Measurements from ENCODE around the gene STXBP1. TPM values are rescaled to one million over a fixed set of nuclear protein-coding genes. Genes with fewer than 3 reads are reported as not detected.

Gene STXBP1
- total RNA-seq, 1 donor from 2014 or later: 12.0 TPM

GRCh38 chr9:127724012-127724411 lies 111.9 kb downstream of the STXBP1 start:
- no peak overlapping the region for H3K27ac Mint-ChIP-seq
- Histone ChIP-seq H3K4me1 (no peaks in the 10 kb centered on the region), H3K79me2 (ENCODE audit: low read depth) (no peaks in the 10 kb centered on the region), H3K9me3 (ENCODE audit: low read depth) (no peaks in the 10 kb centered on the region), H2AFZ (replicated peaks) (peak overlapping the region; percentile 83), H4K20me1 (ENCODE audit: low read depth) (no peaks in the 10 kb centered on the region), H3K4me2 (no peak overlapping the region), H3K4me3 (no peak overlapping the region), H3K27ac (no peak overlapping the region), H3K27me3 (no peaks in the 10 kb centered on the region), H3K9ac (no peak overlapping the region), H3F3A (ENCODE audit: low read depth) (peaks cover 7% of the 10 kb centered on the region), H3K36me3 (no peaks in the 10 kb centered on the region)
- DNase-seq (ENCODE audit: low spot score): no peak
- H3K36me3 Mint-ChIP-seq: no peaks in the 10 kb centered on the region
- TF ChIP-seq, protein P1, sequence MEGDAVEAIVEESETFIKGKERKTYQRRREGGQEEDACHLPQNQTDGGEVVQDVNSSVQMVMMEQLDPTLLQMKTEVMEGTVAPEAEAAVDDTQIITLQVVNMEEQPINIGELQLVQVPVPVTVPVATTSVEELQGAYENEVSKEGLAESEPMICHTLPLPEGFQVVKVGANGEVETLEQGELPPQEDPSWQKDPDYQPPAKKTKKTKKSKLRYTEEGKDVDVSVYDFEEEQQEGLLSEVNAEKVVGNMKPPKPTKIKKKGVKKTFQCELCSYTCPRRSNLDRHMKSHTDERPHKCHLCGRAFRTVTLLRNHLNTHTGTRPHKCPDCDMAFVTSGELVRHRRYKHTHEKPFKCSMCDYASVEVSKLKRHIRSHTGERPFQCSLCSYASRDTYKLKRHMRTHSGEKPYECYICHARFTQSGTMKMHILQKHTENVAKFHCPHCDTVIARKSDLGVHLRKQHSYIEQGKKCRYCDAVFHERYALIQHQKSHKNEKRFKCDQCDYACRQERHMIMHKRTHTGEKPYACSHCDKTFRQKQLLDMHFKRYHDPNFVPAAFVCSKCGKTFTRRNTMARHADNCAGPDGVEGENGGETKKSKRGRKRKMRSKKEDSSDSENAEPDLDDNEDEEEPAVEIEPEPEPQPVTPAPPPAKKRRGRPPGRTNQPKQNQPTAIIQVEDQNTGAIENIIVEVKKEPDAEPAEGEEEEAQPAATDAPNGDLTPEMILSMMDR (IDR thresholded peaks at IDR 0.05): no peak
- TF ChIP-seq EZH2 (IDR thresholded peaks at IDR 0.05): no peak
- H3K4me3 Mint-ChIP-seq: no peak overlapping the region
- H3K9me3 Mint-ChIP-seq: no peaks in the 10 kb centered on the region
- no peaks in the 10 kb centered on the region for H3K4me1 Mint-ChIP-seq
- H3K27me3 Mint-ChIP-seq (ENCODE audit: insufficient read depth, low read depth): peaks cover 7% of the 10 kb centered on the region

- H3K9me3 Mint-ChIP-seq: no peaks in the 10 kb centered on the region
- H3K9ac ChIP-seq: no peak overlapping the region
These were observed 114.8 kb downstream of the STXBP1 start for GRCh38 chr9:127726871-127727270.

GRCh38 chr9:127728808-127729207 lies 116.7 kb downstream of the STXBP1 start:
- H3K4me1 Mint-ChIP-seq: peaks cover 7% of the 10 kb centered on the region
- no peaks in the 10 kb centered on the region for H3K9me3 ChIP-seq (ENCODE audit: low read depth)
- no peak for DNase-seq (ENCODE audit: low spot score)

More at GRCh38 chr9:127726871-127727270, 114.8 kb downstream of the STXBP1 start:
- peaks cover 3% of the 10 kb centered on the region for H3K27me3 Mint-ChIP-seq (ENCODE audit: insufficient read depth, low read depth)
- H3K4me1 Mint-ChIP-seq: no peaks in the 10 kb centered on the region
- Histone ChIP-seq H4K20me1 (ENCODE audit: low read depth) (no peaks in the 10 kb centered on the region), H3K4me3 (no peak overlapping the region), H2AFZ (replicated peaks) (no peak overlapping the region), H3K36me3 (no peaks in the 10 kb centered on the region), H3F3A (ENCODE audit: low read depth) (peaks cover 7% of the 10 kb centered on the region), H3K4me1 (no peaks in the 10 kb centered on the region), H3K4me2 (no peak overlapping the region), H3K27ac (no peak overlapping the region), H3K9me3 (ENCODE audit: low read depth) (no peaks in the 10 kb centered on the region), H3K79me2 (ENCODE audit: low read depth) (no peaks in the 10 kb centered on the region), H3K27me3 (no peaks in the 10 kb centered on the region)
- no peaks in the 10 kb centered on the region for H3K36me3 Mint-ChIP-seq
- H3K4me3 Mint-ChIP-seq: no peak overlapping the region
- TF ChIP-seq EZH2phosphoT487 (IDR thresholded peaks at IDR 0.05) (no peak), EZH2 (IDR thresholded peaks at IDR 0.05) (no peak)
- TF ChIP-seq, protein P1 (IDR thresholded peaks at IDR 0.05): no peak
- no peak overlapping the region for H3K27ac Mint-ChIP-seq
- no peak for DNase-seq (ENCODE audit: low spot score)

GRCh38 chr9:127729522-127730256 lies 117.6 kb downstream of the STXBP1 start:
- Mint-ChIP-seq H3K4me1 (peaks cover 11% of the 10 kb centered on the region), H3K27ac (peak overlapping the region; percentile 61), H3K27me3 (ENCODE audit: insufficient read depth, low read depth) (no peaks in the 10 kb centered on the region), H3K36me3 (no peaks in the 10 kb centered on the region), H3K4me3 (no peak overlapping the region), H3K9me3 (no peaks in the 10 kb centered on the region)
- Histone ChIP-seq H3K4me3 (no peak overlapping the region), H3K9ac (no peak overlapping the region), H3F3A (ENCODE audit: low read depth) (peaks cover 4% of the 10 kb centered on the region), H3K9me3 (ENCODE audit: low read depth) (no peaks in the 10 kb centered on the region), H4K20me1 (ENCODE audit: low read depth) (no peaks in the 10 kb centered on the region), H2AFZ (replicated peaks) (no peak overlapping the region), H3K36me3 (no peaks in the 10 kb centered on the region), H3K4me1 (peaks cover 5% of the 10 kb centered on the region), H3K27ac (no peak overlapping the region), H3K27me3 (no peaks in the 10 kb centered on the region), H3K79me2 (ENCODE audit: low read depth) (no peaks in the 10 kb centered on the region), H3K4me2 (no peak overlapping the region)
- no peak for DNase-seq (ENCODE audit: low spot score)
- TF ChIP-seq EZH2phosphoT487 (IDR thresholded peaks at IDR 0.05) (no peak), EZH2 (IDR thresholded peaks at IDR 0.05) (no peak)
- TF ChIP-seq, protein P1 (IDR thresholded peaks at IDR 0.05): no peak

More at GRCh38 chr9:127728808-127729207, 116.7 kb downstream of the STXBP1 start:
- Histone ChIP-seq H3K9ac (no peak overlapping the region), H4K20me1 (ENCODE audit: low read depth) (no peaks in the 10 kb centered on the region), H3K36me3 (no peaks in the 10 kb centered on the region), H3K4me1 (no peaks in the 10 kb centered on the region), H3K4me2 (no peak overlapping the region), H3F3A (ENCODE audit: low read depth) (peaks cover 7% of the 10 kb centered on the region), H3K27me3 (no peaks in the 10 kb centered on the region), H3K27ac (no peak overlapping the region), H3K4me3 (no peak overlapping the region), H3K79me2 (ENCODE audit: low read depth) (no peaks in the 10 kb centered on the region), H2AFZ (replicated peaks) (no peak overlapping the region)
- no peak for TF ChIP-seq EZH2phosphoT487 (IDR thresholded peaks at IDR 0.05)
- Mint-ChIP-seq H3K4me3 (no peak overlapping the region), H3K27ac (no peak overlapping the region), H3K36me3 (no peaks in the 10 kb centered on the region), H3K9me3 (no peaks in the 10 kb centered on the region), H3K27me3 (ENCODE audit: insufficient read depth, low read depth) (peaks cover 2% of the 10 kb centered on the region)

Data from neural progenitor cell (in vitro differentiated cells).